Measurements from ENCODE around the gene RUFY4.
"Not testable (repeated sequence)": the region's sequence is repeated elsewhere in the genome, so short reads cannot be mapped to it uniquely, and the experiment has no call there.

The RUFY4 gene

DNA sequence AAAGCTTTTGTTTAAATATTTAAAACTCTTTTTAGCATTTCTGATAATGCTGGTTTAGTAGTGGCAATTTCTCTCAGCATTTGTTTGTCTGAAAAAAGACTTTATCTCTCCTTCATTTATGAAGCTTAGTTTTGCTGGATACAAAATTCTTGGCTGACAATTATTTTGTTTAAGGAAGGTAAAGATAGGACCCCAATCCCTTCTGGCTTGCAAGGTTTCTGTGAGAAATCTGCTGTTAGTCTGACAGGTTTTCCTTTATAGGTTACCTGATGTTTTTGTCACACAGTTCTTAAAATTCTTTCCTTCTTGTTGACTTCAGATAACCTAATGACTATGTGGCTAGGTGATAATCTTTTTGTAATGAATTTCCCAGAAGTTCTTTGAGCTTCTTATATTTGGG is 53.2 kb downstream of the RUFY4 start:
- not testable (repeated sequence) for H3K36me3 Mint-ChIP-seq; H3K4me1 Mint-ChIP-seq; ATAC-seq (ENCODE audit: low read depth); DNase-seq (ENCODE audit: low spot score in 2 of 2); H3K27ac Mint-ChIP-seq; H3K4me3 Mint-ChIP-seq
- H3K9me3 Mint-ChIP-seq = peaks cover 13% of the 10 kb centered on the region
- peaks cover 11% of the 10 kb centered on the region for H3K27me3 Mint-ChIP-seq

DNA sequence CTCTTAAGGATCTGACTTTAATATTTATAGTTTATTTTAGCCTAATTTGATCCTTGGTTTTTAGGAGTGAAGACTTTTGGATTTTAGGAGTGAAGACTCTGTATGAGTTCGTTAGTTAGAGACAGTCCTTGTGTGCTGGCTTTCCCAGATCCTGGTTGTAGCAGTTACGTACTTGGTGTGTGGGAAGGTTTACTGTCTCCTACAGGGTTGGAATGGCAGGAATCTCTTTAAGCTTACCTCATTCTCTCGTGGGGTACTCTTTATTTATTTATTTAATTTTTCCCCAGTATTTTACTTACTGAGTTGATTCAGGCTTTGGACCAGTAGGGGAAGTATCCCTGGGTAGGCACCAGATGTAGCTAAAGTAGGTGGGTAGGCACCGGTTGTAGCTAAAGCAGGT is 54.9 kb downstream of the RUFY4 start:
- ATAC-seq (ENCODE audit: low read depth) (no peak), DNase-seq (ENCODE audit: low spot score in 2 of 2) (no peak)
- H3K9me3 Mint-ChIP-seq = peaks cover 11% of the 10 kb centered on the region
- H3K4me3 Mint-ChIP-seq = no peak overlapping the region
- H3K27me3 Mint-ChIP-seq = peaks cover 13% of the 10 kb centered on the region
- H3K4me1 Mint-ChIP-seq = peaks cover 3% of the 10 kb centered on the region
- no peaks in the 10 kb centered on the region for H3K36me3 Mint-ChIP-seq
- H3K27ac Mint-ChIP-seq = no peak overlapping the region

GRCh38 chr2:218125095-218125494 is 56.0 kb downstream of the RUFY4 start:
- Mint-ChIP-seq H3K27ac (no peak overlapping the region), H3K4me3 (no peak overlapping the region), H3K4me1 (peaks cover 3% of the 10 kb centered on the region), H3K36me3 (no peaks in the 10 kb centered on the region), H3K27me3 (peaks cover 11% of the 10 kb centered on the region), H3K9me3 (peaks cover 11% of the 10 kb centered on the region)
- ATAC-seq (ENCODE audit: low read depth) (no peak), DNase-seq (ENCODE audit: low spot score in 2 of 2) (no peak)

DNA sequence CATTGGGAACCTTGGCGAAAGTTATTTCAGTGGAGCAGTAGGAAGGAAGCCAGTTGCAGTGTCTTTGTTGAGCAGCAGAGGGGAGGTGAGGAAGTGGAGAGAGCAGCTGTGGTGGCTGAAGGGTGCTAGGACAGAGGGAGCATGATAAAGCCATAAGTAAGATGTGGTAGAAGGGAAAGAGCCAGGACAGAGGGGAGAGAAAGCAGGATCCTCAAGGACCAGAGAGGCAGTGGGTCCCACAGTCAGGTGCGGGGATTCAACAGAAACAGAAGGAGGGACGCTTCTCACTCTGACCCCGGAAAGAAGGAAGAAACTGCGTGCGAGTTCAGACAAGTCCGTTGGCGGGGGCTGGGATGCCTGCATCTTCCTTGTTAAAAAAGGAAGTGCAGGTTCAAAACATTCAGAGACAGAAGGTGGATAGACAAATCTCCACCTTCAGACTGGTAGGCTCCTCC is 56.6 kb downstream of the RUFY4 start, which contains the start of gene CXCR2:
Gene CXCR2, plus strand, starts transcription at position 403 of the 455 bp plus-strand sequence. CDS start 8,774 bp downstream, outside the sequence.
- ATAC-seq (ENCODE audit: low read depth) (no peak), DNase-seq (ENCODE audit: low spot score in 2 of 2) (no peak)
- H3K4me1 Mint-ChIP-seq = peaks cover 3% of the 10 kb centered on the region
- peaks cover 8% of the 10 kb centered on the region for H3K27me3 Mint-ChIP-seq
- peaks cover 11% of the 10 kb centered on the region for H3K9me3 Mint-ChIP-seq
- no peak within 1 kb of the TSS for H3K27ac Mint-ChIP-seq
- no peaks in the 10 kb centered on the region for H3K36me3 Mint-ChIP-seq
- H3K4me3 Mint-ChIP-seq = peak within 1 kb of the TSS; percentile 14

DNA sequence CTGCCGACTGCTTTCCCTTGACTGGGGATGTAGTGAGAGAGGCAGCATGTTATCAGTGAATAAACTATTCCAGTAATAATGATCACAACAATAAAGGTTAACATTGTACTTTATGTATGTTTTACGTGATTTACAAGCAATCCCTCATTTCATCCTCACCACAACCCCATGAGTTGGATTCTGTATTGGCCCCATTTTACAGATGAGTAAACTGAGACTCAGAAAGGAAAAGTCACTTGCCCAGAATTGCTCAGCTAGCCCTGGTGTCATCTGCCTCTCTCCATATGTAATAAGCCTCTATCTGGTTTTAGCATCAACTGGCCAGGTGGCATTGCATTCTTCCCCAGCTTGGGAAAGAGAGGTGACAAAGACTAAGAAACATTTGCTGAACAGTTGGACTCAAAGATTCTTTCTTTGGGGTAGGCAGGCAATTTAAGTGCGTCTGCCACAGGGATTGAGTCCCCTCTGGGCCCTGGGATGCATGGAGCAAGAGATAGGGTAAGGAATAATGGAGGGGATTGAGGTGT is 58.9 kb downstream of the RUFY4 start:
- Mint-ChIP-seq H3K9me3 (peaks cover under 1% of the 10 kb centered on the region), H3K4me3 (no peak overlapping the region), H3K36me3 (no peaks in the 10 kb centered on the region), H3K4me1 (peaks cover 3% of the 10 kb centered on the region), H3K27ac (no peak overlapping the region), H3K27me3 (peaks cover 11% of the 10 kb centered on the region)
- DNase-seq (ENCODE audit: low spot score in 2 of 2) = no peak
- no peak for ATAC-seq (ENCODE audit: low read depth)

GRCh38 chr2:218128781-218129457 is 59.9 kb downstream of the RUFY4 start:
- no peak overlapping the region for H3K4me3 Mint-ChIP-seq
- no peaks in the 10 kb centered on the region for H3K36me3 Mint-ChIP-seq
- peaks cover 3% of the 10 kb centered on the region for H3K4me1 Mint-ChIP-seq
- no peak for ATAC-seq (ENCODE audit: low read depth)
- H3K9me3 Mint-ChIP-seq = no peaks in the 10 kb centered on the region
- no peak overlapping the region for H3K27ac Mint-ChIP-seq
- peaks cover 11% of the 10 kb centered on the region for H3K27me3 Mint-ChIP-seq
- no peak for DNase-seq (ENCODE audit: low spot score in 2 of 2)

DNA sequence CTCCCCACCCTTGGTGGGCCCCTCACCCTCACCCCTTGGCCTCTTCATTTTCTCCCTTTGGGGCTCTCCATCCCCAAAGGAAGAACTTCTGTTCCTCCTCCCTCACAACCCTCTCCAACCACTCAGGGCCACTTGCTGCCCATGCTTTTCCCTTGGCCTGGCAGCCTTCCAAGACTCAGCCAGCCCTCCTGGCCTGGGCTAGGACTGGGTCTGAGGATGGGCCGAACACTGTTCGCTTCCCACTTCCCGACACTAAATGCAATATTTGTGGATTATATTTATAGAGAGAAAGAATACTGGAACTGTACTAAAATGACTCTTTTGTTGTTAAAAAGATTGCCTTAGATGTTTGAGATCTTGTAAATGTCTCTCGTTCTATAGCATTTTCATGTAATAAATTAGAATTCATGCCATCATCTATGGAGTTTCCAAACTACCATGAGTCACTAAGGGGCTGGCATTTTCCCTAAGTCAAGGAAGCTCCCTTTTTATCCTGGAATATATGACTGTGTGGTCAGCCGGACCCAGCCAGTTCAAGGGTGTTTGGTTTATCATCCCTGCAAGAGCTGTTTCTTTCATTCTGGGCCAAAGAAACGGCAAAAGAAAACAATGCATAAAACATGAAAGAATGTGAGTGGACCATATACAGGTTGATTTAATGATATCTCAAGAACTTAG is 60.5 kb downstream of the RUFY4 start:
- no peaks in the 10 kb centered on the region for H3K36me3 Mint-ChIP-seq
- no peaks in the 10 kb centered on the region for H3K9me3 Mint-ChIP-seq
- H3K4me1 Mint-ChIP-seq = peaks cover 3% of the 10 kb centered on the region
- no peak overlapping the region for H3K4me3 Mint-ChIP-seq
- H3K27ac Mint-ChIP-seq = no peak overlapping the region
- ATAC-seq (ENCODE audit: low read depth) (no peak), DNase-seq (ENCODE audit: low spot score in 2 of 2) (no peak)
- H3K27me3 Mint-ChIP-seq = peaks cover 11% of the 10 kb centered on the region

DNA sequence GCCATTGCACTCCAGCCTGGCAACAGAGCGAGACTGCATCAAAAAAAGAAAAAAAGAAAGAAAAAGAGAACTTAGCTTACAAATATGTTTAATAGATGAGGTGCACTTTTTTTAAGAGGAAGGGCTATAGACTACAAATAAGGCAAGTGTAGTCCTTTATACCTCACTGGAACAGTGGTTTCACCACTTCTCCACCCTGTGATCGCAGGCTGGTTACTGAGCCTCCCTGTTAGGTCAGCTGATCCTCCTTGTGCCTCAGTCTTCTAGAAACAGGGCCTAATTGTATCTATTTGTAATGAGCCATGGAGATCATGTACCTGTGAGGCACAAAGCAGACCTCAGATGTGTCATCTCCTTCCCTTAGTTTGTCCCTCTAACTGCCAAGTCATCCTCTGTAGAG is 61.3 kb downstream of the RUFY4 start:
- Mint-ChIP-seq H3K4me3 (no peak overlapping the region), H3K9me3 (no peaks in the 10 kb centered on the region), H3K27me3 (peaks cover 14% of the 10 kb centered on the region), H3K4me1 (peaks cover 3% of the 10 kb centered on the region), H3K27ac (no peak overlapping the region), H3K36me3 (no peaks in the 10 kb centered on the region)
- ATAC-seq (ENCODE audit: low read depth) (no peak), DNase-seq (ENCODE audit: low spot score in 2 of 2) (no peak)

- no peak for ATAC-seq (ENCODE audit: low read depth)
- no peak for DNase-seq (ENCODE audit: low spot score in 2 of 2)
- Mint-ChIP-seq H3K9me3 (no peaks in the 10 kb centered on the region), H3K36me3 (no peaks in the 10 kb centered on the region), H3K4me1 (no peaks in the 10 kb centered on the region), H3K27me3 (peaks cover 16% of the 10 kb centered on the region), H3K27ac (no peak overlapping the region), H3K4me3 (no peak overlapping the region)
Observed at GRCh38 chr2:218130822-218131221, 61.8 kb downstream of the RUFY4 start.

GRCh38 chr2:218137514-218137913 is 68.5 kb downstream of the RUFY4 start:
- H3K27ac Mint-ChIP-seq = no peak overlapping the region
- H3K36me3 Mint-ChIP-seq = no peaks in the 10 kb centered on the region
- no peak overlapping the region for H3K4me3 Mint-ChIP-seq
- no peaks in the 10 kb centered on the region for H3K9me3 Mint-ChIP-seq
- ATAC-seq (ENCODE audit: low read depth) (no peak), DNase-seq (ENCODE audit: low spot score in 2 of 2) (no peak)
- peaks cover 5% of the 10 kb centered on the region for H3K4me1 Mint-ChIP-seq
- H3K27me3 Mint-ChIP-seq = peaks cover 45% of the 10 kb centered on the region

DNA sequence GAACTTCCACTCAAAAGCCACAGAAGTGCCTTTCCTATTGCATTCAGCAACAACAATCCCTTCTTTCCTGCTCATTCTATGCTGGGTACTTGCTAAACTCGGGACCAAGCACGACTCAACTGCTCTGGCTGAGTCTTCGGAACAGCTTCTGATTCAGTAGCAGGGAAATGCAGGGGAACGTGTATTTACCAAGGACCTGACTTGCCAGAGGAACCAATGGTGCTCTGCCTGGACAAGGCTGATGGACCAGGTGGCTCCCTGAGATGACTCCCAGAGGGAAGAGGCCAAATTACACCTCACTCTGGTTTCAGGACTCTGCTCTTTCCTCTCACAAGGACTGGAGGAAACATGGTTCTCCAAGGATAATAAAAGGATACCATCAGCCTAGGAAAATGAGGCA is 69.0 kb downstream of the RUFY4 start:
- H3K27me3 Mint-ChIP-seq = peaks cover 45% of the 10 kb centered on the region
- no peak overlapping the region for H3K4me3 Mint-ChIP-seq
- H3K27ac Mint-ChIP-seq = no peak overlapping the region
- no peaks in the 10 kb centered on the region for H3K36me3 Mint-ChIP-seq
- no peak for DNase-seq (ENCODE audit: low spot score in 2 of 2)
- peaks cover 5% of the 10 kb centered on the region for H3K4me1 Mint-ChIP-seq
- ATAC-seq (ENCODE audit: low read depth) = no peak
- no peaks in the 10 kb centered on the region for H3K9me3 Mint-ChIP-seq

Data from memory B cell (primary cell).